HEK293 (cell line): ENCODE results near the gene ABRACL.

ENCODE experiments used
- CTCF ChIA-PET: fragments of 350-600 bp; formaldehyde crosslinking; extraction: SDS; loops from one replicate; lab custom pipeline; 2021; ENCODE audit warnings: antibody characterized with exemption; lab: Yijun Ruan, JAX
- POLR2A ChIA-PET: fragments of 300-600 bp; formaldehyde crosslinking; extraction: SDS; loops from one replicate; lab custom pipeline; 2020; ENCODE audit warnings: antibody characterized with exemption, inconsistent platforms; lab: Yijun Ruan, JAX
- H3K27ac ChIP-seq: fragments of 200-500 bp; sonication (Bioruptor generic); 2 replicates; pipeline ENCODE4 v1.5.1; 2014; ENCODE audit warnings: low read depth, low read length, control low read depth, inconsistent platforms; ENCODE audit errors: extremely low read depth
- H3K36me3 ChIP-seq, 2 experiments: fragments of 200-500 bp in 1 of 2; sonication (Bioruptor generic) in 1 of 2; 1 replicate in 1 of 2; 2 replicates in 1 of 2; pipeline ENCODE4 v1.5.1; 2014 to 2017; ENCODE audit warnings: inconsistent platforms in 2 of 2, low read length in 2 of 2; ENCODE audit not compliant: control insufficient read depth in 2 of 2, insufficient read depth in 1 of 2
- H3K4me1 ChIP-seq: fragments of 200-500 bp; sonication (Bioruptor generic); 2 replicates; pipeline ENCODE4 v1.5.1; 2014; ENCODE audit warnings: mild to moderate bottlenecking, low read length, inconsistent platforms; ENCODE audit not compliant: control insufficient read depth, insufficient read depth
- H3K4me3 ChIP-seq: 2 replicates; pipeline ENCODE4 v1.5.1; 2011; ENCODE audit warnings: low read depth, mild to moderate bottlenecking, control low read depth, low read length, moderate library complexity
- H3K9me3 ChIP-seq: fragments of 200-500 bp; sonication (Bioruptor generic); 2 replicates; pipeline ENCODE4 v1.5.1; 2014; ENCODE audit warnings: low read depth, low read length, inconsistent platforms; ENCODE audit not compliant: control insufficient read depth, insufficient read depth
- OSR2 ChIP-seq: fragments of 450-650 bp; formaldehyde crosslinking; IDR thresholded peaks from 2 replicates; pipeline ENCODE4 v1.5.1; 2016; ENCODE audit warnings: missing biosample characterization, missing genetic modification characterization
- PRDM10 ChIP-seq: fragments of 450-650 bp; formaldehyde crosslinking; IDR thresholded peaks from 2 replicates; pipeline ENCODE4 v1.5.1; 2016; ENCODE audit warnings: missing biosample characterization, missing genetic modification characterization
- PRDM2 ChIP-seq: fragments of 450-650 bp; formaldehyde crosslinking; IDR thresholded peaks from 2 replicates; pipeline ENCODE4 v1.5.1; 2016; ENCODE audit warnings: missing biosample characterization, missing genetic modification characterization, borderline replicate concordance
- PRDM4 ChIP-seq: fragments of 450-650 bp; formaldehyde crosslinking; IDR thresholded peaks from 2 replicates; pipeline ENCODE4 v1.5.1; 2017; ENCODE audit warnings: missing biosample characterization, missing genetic modification characterization
- ZBTB17 ChIP-seq: fragments of 450-650 bp; formaldehyde crosslinking; IDR thresholded peaks from 2 replicates; pipeline ENCODE4 v1.5.1; 2016; ENCODE audit warnings: missing biosample characterization, missing genetic modification characterization
- ZFP3 ChIP-seq: fragments of 450-650 bp; formaldehyde crosslinking; IDR thresholded peaks from 2 replicates; pipeline ENCODE4 v1.5.1; 2016; ENCODE audit warnings: low read depth, missing biosample characterization, missing genetic modification characterization
- ZFP69B ChIP-seq: fragments of 450-650 bp; formaldehyde crosslinking; IDR thresholded peaks from 2 replicates; pipeline ENCODE4 v1.5.1; 2016; ENCODE audit warnings: missing biosample characterization, missing genetic modification characterization
- ZNF10 ChIP-seq: fragments of 450-650 bp; formaldehyde crosslinking; IDR thresholded peaks from 2 replicates; pipeline ENCODE4 v1.5.1; 2017; ENCODE audit warnings: missing biosample characterization, missing genetic modification characterization
- ZNF2 ChIP-seq: fragments of 450-650 bp; formaldehyde crosslinking; IDR thresholded peaks from 2 replicates; pipeline ENCODE4 v1.5.1; 2016; ENCODE audit warnings: missing biosample characterization, missing genetic modification characterization
- ZNF23 ChIP-seq: fragments of 450-650 bp; formaldehyde crosslinking; IDR thresholded peaks from 2 replicates; pipeline ENCODE4 v1.5.1; 2016; ENCODE audit warnings: missing biosample characterization, missing genetic modification characterization, borderline replicate concordance
- ZNF280C ChIP-seq: fragments of 450-650 bp; formaldehyde crosslinking; IDR thresholded peaks from 2 replicates; pipeline ENCODE4 v1.5.1; 2016; ENCODE audit warnings: missing biosample characterization, missing genetic modification characterization
- ZNF416 ChIP-seq: fragments of 450-650 bp; formaldehyde crosslinking; IDR thresholded peaks from 2 replicates; pipeline ENCODE4 v1.5.1; 2016; ENCODE audit warnings: missing biosample characterization, missing genetic modification characterization
- ZNF433 ChIP-seq: fragments of 450-650 bp; formaldehyde crosslinking; IDR thresholded peaks from 2 replicates; pipeline ENCODE4 v1.5.1; 2016; ENCODE audit warnings: missing biosample characterization, missing genetic modification characterization, low read depth
- ZNF529 ChIP-seq: fragments of 450-650 bp; formaldehyde crosslinking; IDR thresholded peaks from 2 replicates; pipeline ENCODE4 v1.5.1; 2017; ENCODE audit warnings: missing genetic modification characterization, missing biosample characterization; ENCODE audit not compliant: insufficient replicate concordance
- TF ChIP-seq, protein P1 (sequence below): fragments of 450-650 bp; formaldehyde crosslinking; IDR thresholded peaks from 2 replicates; pipeline ENCODE4 v1.5.1; 2016; ENCODE audit warnings: missing biosample characterization, missing genetic modification characterization
- TF ChIP-seq, protein P2 (sequence below): fragments of 450-650 bp; formaldehyde crosslinking; IDR thresholded peaks from 2 replicates; pipeline ENCODE4 v1.5.1; 2016; ENCODE audit warnings: missing biosample characterization, missing genetic modification characterization
- TF ChIP-seq, protein P3 (sequence below): fragments of 450-650 bp; formaldehyde crosslinking; IDR thresholded peaks from 2 replicates; pipeline ENCODE4 v1.5.1; 2017; ENCODE audit warnings: missing biosample characterization, mild to moderate bottlenecking, missing genetic modification characterization, moderate library complexity

Gene ABRACL

DNA sequence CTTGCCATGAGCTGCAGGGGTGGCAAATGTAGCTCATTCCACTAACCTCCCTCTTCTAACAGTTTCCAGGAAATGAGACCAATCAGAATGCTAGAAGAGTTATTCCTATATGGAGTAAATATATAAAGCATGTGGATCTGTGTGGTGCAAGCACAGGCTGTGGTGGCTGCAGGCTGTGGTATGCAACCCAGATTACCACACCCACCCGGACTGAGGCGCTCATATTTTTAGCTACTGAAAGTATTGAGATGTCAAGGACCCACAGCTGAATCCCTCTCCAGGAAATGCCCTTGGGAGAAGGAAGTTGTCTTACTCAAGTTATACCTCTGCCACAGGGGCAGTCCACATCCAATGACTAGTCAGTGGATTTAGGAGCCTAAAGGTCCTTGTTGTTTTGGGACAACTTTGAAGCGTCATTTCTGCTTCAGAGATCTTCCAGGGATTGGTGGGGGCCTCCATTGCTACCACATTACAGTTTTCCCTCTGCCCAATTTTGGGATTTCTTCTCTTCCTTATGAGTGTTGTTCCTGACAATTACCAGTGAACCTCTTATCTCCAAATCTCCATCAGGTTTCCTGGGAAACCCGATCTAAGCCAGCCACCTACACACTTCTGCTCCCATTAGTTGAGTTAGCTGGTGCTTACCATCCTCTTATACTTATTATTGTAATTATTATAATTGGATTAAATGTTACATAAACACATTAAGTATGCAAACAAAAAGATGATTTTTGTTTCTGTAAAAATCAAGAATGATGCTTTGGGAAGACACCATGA, 28.4 kb upstream of the ABRACL start:
- CTCF ChIA-PET: interaction anchor here (0.9 to 1.2 kb wide), 2 partner anchors 9 to 15 kb away, joined by 3 to 5 read pairs; no protein-coding TSS in a partner anchor

More for the DNA sequence above, 28.4 kb upstream of the ABRACL start:
- Histone ChIP-seq H3K36me3 (no peaks in the 10 kb centered on the region), H3K4me1 (no peaks in the 10 kb centered on the region)
- POLR2A ChIA-PET: no interaction called here
- no peak for TF ChIP-seq ZNF416 (tag by site-specific recombination)
- TF ChIP-seq OSR2 (tag by site-specific recombination): no peak
- no peak for TF ChIP-seq ZFP3 (tag by site-specific recombination)
- no peak for TF ChIP-seq ZFP69B (tag by site-specific recombination)
- TF ChIP-seq ZBTB17 (tag by site-specific recombination): no peak
- TF ChIP-seq ZNF529 (tag by site-specific recombination): no peak
- TF ChIP-seq, protein P1, sequence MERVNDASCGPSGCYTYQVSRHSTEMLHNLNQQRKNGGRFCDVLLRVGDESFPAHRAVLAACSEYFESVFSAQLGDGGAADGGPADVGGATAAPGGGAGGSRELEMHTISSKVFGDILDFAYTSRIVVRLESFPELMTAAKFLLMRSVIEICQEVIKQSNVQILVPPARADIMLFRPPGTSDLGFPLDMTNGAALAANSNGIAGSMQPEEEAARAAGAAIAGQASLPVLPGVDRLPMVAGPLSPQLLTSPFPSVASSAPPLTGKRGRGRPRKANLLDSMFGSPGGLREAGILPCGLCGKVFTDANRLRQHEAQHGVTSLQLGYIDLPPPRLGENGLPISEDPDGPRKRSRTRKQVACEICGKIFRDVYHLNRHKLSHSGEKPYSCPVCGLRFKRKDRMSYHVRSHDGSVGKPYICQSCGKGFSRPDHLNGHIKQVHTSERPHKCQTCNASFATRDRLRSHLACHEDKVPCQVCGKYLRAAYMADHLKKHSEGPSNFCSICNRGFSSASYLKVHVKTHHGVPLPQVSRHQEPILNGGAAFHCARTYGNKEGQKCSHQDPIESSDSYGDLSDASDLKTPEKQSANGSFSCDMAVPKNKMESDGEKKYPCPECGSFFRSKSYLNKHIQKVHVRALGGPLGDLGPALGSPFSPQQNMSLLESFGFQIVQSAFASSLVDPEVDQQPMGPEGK (tag by site-specific recombination): no peak
- no peak for TF ChIP-seq ZNF2 (tag by site-specific recombination)
- no peak for TF ChIP-seq ZNF280C (tag by site-specific recombination)
- no peak for TF ChIP-seq PRDM10 (tag by site-specific recombination)
- TF ChIP-seq, protein P2, sequence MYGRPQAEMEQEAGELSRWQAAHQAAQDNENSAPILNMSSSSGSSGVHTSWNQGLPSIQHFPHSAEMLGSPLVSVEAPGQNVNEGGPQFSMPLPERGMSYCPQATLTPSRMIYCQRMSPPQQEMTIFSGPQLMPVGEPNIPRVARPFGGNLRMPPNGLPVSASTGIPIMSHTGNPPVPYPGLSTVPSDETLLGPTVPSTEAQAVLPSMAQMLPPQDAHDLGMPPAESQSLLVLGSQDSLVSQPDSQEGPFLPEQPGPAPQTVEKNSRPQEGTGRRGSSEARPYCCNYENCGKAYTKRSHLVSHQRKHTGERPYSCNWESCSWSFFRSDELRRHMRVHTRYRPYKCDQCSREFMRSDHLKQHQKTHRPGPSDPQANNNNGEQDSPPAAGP (tag by site-specific recombination): no peak
- no peak for TF ChIP-seq ZNF433 (tag by site-specific recombination)
- TF ChIP-seq PRDM2 (tag by site-specific recombination): no peak
- TF ChIP-seq PRDM4 (tag by site-specific recombination): no peak
- no peak for TF ChIP-seq ZNF10 (tag by site-specific recombination)
- TF ChIP-seq, protein P3, sequence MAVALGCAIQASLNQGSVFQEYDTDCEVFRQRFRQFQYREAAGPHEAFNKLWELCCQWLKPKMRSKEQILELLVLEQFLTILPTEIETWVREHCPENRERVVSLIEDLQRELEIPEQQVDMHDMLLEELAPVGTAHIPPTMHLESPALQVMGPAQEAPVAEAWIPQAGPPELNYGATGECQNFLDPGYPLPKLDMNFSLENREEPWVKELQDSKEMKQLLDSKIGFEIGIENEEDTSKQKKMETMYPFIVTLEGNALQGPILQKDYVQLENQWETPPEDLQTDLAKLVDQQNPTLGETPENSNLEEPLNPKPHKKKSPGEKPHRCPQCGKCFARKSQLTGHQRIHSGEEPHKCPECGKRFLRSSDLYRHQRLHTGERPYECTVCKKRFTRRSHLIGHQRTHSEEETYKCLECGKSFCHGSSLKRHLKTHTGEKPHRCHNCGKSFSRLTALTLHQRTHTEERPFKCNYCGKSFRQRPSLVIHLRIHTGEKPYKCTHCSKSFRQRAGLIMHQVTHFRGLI: no peak
- no peak for TF ChIP-seq ZNF23 (tag by site-specific recombination)
- TF ChIP-seq, all 188 proteins: peak for 0
- H3K9me3 ChIP-seq: no peaks in the 10 kb centered on the region
- no peak overlapping the region for H3K27ac ChIP-seq
- H3K4me3 ChIP-seq: no peak overlapping the region
